ENCODE results near the gene KATNAL2. TPM values are rescaled to one million over a fixed set of nuclear protein-coding genes. Genes with fewer than 3 reads are reported as not detected.

Gene KATNAL2
- polyA plus RNA-seq, 1 of the 3 experiments (the other 2 are of a cell fraction) = 6.5 TPM

- H3K27me3 ChIP-seq (ENCODE audit: insufficient read depth) = no peaks in the 10 kb centered on the region
- CTCF ChIA-PET = interaction anchor here (1.5 kb wide), 1 partner anchor 13 kb away, joined by 4 read pairs; no protein-coding TSS in a partner anchor
- peaks cover 18% of the 10 kb centered on the region for H3K9me3 ChIP-seq
- no peak overlapping the region for H3K9ac ChIP-seq
- peaks cover 63% of the 10 kb centered on the region for H3K79me2 ChIP-seq (ENCODE audit: insufficient read depth)
- no peak overlapping the region for H2AFZ ChIP-seq (ENCODE audit: low read depth)
- no peaks in the 10 kb centered on the region for H3K4me1 ChIP-seq (ENCODE audit: control insufficient read depth in 1 of 2, insufficient read depth in 2 of 2, low read depth in 1 of 2, low read length in 1 of 2)
- DNase-seq = no peak
- H3K27ac ChIP-seq (ENCODE audit: low read depth in 2 of 2, low read length in 1 of 2) = no peak overlapping the region
- H3K4me3 ChIP-seq (ENCODE audit: low read depth in 2 of 2, low read length in 1 of 2) = no peak overlapping the region
- no peak for TF ChIP-seq ELF1 (IDR thresholded peaks at IDR 0.05)
- TF ChIP-seq, protein P1, sequence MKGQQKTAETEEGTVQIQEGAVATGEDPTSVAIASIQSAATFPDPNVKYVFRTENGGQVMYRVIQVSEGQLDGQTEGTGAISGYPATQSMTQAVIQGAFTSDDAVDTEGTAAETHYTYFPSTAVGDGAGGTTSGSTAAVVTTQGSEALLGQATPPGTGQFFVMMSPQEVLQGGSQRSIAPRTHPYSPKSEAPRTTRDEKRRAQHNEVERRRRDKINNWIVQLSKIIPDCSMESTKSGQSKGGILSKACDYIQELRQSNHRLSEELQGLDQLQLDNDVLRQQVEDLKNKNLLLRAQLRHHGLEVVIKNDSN (IDR thresholded peaks at IDR 0.05; ENCODE audit: borderline replicate concordance, low read depth) = no peak
- TF ChIP-seq, protein P2, sequence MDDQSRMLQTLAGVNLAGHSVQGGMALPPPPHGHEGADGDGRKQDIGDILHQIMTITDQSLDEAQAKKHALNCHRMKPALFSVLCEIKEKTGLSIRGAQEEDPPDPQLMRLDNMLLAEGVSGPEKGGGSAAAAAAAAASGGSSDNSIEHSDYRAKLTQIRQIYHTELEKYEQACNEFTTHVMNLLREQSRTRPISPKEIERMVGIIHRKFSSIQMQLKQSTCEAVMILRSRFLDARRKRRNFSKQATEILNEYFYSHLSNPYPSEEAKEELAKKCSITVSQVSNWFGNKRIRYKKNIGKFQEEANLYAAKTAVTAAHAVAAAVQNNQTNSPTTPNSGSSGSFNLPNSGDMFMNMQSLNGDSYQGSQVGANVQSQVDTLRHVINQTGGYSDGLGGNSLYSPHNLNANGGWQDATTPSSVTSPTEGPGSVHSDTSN (IDR thresholded peaks at IDR 0.05) = no peak
- no peak for TF ChIP-seq JUND (IDR thresholded peaks at IDR 0.05)
- TF ChIP-seq FOXJ3 (CRISPR knock-in tag; IDR thresholded peaks at IDR 0.05) = no peak
- TF ChIP-seq RXRA (IDR thresholded peaks at IDR 0.05; ENCODE audit: borderline replicate concordance, low read depth) = no peak
- TF ChIP-seq SMC3 (IDR thresholded peaks at IDR 0.05; ENCODE audit: low read depth, low read length) = no peak
- TF ChIP-seq POLR2AphosphoS5 (IDR thresholded peaks at IDR 0.05; ENCODE audit: low read depth, low read length) = no peak
- no peak for TF ChIP-seq NRF1 (IDR thresholded peaks at IDR 0.05; ENCODE audit: low read depth, low read length)
- TF ChIP-seq FOXM1 (IDR thresholded peaks at IDR 0.05; ENCODE audit: low read depth) = no peak
- no peak for TF ChIP-seq FOSL2 (IDR thresholded peaks at IDR 0.05; ENCODE audit: borderline replicate concordance, low read depth)
- H3F3A ChIP-seq (replicated peaks; ENCODE audit: insufficient read depth) = no peaks in the 10 kb centered on the region
- peaks cover 0 to 25% of the 10 kb centered on the region in 2 experiments for H3K36me3 ChIP-seq (replicated peaks in 1 of 2; ENCODE audit: control insufficient read depth in 1 of 2, insufficient read depth in 2 of 2, low read length in 1 of 2)
- no peaks in the 10 kb centered on the region for H4K20me1 ChIP-seq (ENCODE audit: insufficient read depth)
- POLR2A ChIA-PET = no interaction called here
- WGBS (ENCODE audit: low lambda C conversion rate) = 97% methylated on average over 4 of the region's 4 CpGs
- H3K9me2 ChIP-seq = no peaks in the 10 kb centered on the region
- no peak overlapping the region for H3K4me2 ChIP-seq
Measured at GRCh38 chr18:46883180-46883579, 34.2 kb upstream of the KATNAL2 start.

DNA sequence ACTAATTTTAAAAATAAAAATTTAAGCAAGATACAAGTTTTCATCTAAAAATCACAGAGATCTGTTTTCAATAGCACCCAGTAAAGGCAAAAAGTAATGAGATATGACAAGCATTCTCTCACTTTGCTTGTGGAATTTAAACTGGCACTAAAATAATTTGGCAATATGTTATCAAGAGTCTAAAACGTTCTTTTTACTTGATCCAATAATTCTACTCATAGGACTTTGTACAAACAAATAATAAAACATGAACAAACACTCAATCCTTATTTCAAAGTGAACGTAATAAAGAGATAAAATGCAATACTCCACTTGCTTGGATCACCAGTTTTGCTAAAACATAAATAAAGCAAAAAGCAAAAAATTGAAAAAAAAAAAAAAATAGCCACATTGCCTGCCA, 30.5 kb upstream of the KATNAL2 start:
- Histone ChIP-seq H3F3A (replicated peaks; ENCODE audit: insufficient read depth) (no peaks in the 10 kb centered on the region), H3K4me1 (ENCODE audit: control insufficient read depth in 1 of 2, insufficient read depth in 2 of 2, low read depth in 1 of 2, low read length in 1 of 2) (no peaks in the 10 kb centered on the region), H3K9ac (no peak overlapping the region), H3K4me2 (no peak overlapping the region), H3K27me3 (ENCODE audit: insufficient read depth) (no peaks in the 10 kb centered on the region), H3K9me2 (no peaks in the 10 kb centered on the region), H3K27ac (ENCODE audit: low read depth in 2 of 2, low read length in 1 of 2) (no peak overlapping the region), H2AFZ (ENCODE audit: low read depth) (no peak overlapping the region), H4K20me1 (ENCODE audit: insufficient read depth) (no peaks in the 10 kb centered on the region), H3K79me2 (ENCODE audit: insufficient read depth) (peaks cover 46% of the 10 kb centered on the region), H3K4me3 (ENCODE audit: low read depth in 2 of 2, low read length in 1 of 2) (no peak overlapping the region), H3K36me3 (replicated peaks in 1 of 2; ENCODE audit: control insufficient read depth in 1 of 2, insufficient read depth in 2 of 2, low read length in 1 of 2) (peaks cover 15 to 40% of the 10 kb centered on the region in 2 experiments), H3K9me3 (peaks cover 15% of the 10 kb centered on the region)
- WGBS (ENCODE audit: low lambda C conversion rate) = 87% methylated on average over 2 of the region's 2 CpGs
- CTCF ChIA-PET = no interaction called here
- no peak for DNase-seq
- TF ChIP-seq USF2 (IDR thresholded peaks at IDR 0.05; ENCODE audit: borderline replicate concordance, low read depth, low read length) (no peak), NRF1 (IDR thresholded peaks at IDR 0.05; ENCODE audit: low read depth, low read length) (no peak), REST (IDR thresholded peaks at IDR 0.05; ENCODE audit: low read depth, low read length) (no peak)
- TF ChIP-seq, protein P3, sequence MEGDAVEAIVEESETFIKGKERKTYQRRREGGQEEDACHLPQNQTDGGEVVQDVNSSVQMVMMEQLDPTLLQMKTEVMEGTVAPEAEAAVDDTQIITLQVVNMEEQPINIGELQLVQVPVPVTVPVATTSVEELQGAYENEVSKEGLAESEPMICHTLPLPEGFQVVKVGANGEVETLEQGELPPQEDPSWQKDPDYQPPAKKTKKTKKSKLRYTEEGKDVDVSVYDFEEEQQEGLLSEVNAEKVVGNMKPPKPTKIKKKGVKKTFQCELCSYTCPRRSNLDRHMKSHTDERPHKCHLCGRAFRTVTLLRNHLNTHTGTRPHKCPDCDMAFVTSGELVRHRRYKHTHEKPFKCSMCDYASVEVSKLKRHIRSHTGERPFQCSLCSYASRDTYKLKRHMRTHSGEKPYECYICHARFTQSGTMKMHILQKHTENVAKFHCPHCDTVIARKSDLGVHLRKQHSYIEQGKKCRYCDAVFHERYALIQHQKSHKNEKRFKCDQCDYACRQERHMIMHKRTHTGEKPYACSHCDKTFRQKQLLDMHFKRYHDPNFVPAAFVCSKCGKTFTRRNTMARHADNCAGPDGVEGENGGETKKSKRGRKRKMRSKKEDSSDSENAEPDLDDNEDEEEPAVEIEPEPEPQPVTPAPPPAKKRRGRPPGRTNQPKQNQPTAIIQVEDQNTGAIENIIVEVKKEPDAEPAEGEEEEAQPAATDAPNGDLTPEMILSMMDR (IDR thresholded peaks at IDR 0.05) = no peak
- POLR2A ChIA-PET = no interaction called here
